ENCODE results near the gene DNAJB11.
"Not testable (repeated sequence)": the region's sequence is repeated elsewhere in the genome, so short reads cannot be mapped to it uniquely, and the experiment has no call there.

The DNAJB11 gene

GRCh38 chr3:186552408-186553031 is 18.0 kb upstream of the DNAJB11 start:
- no peak for DNase-seq

- no peak for DNase-seq
These were observed 5.9 kb upstream of the DNAJB11 start for GRCh38 chr3:186564586-186564985.

- no peak for DNase-seq
These were observed 3.8 kb upstream of the DNAJB11 start for GRCh38 chr3:186566772-186567071.

- DNase-seq, result peak; percentile 91
These were observed 3.2 kb upstream of the DNAJB11 start, which contains the start of gene TBCCD1 for GRCh38 chr3:186567072-186567921. TSS of gene TBCCD1 (minus strand) at chr3:186567339. CDS start at chr3:186564329, 3,010 bp downstream.

GRCh38 chr3:186569361-186569760 is 1.2 kb upstream of the DNAJB11 start:
- DNase-seq, result not testable (repeated sequence)

- no peak for DNase-seq
These were observed 783 bp upstream of the DNAJB11 start for GRCh38 chr3:186569779-186570095.

GRCh38 chr3:186570941-186571643 is 572 bp downstream of the DNAJB11 start:
- no peak for DNase-seq

- DNase-seq, result no peak
These were observed 1.1 kb downstream of the DNAJB11 start for GRCh38 chr3:186571644-186572013.

- DNase-seq, result no peak
These were observed 7.0 kb downstream of the DNAJB11 start for GRCh38 chr3:186577521-186577920.

- no peak for DNase-seq
These were observed 10.3 kb downstream of the DNAJB11 start for GRCh38 chr3:186580785-186581184.

- no peak for DNase-seq
These were observed 12.0 kb downstream of the DNAJB11 start for GRCh38 chr3:186582541-186582940.

GRCh38 chr3:186583831-186584230 is 13.3 kb downstream of the DNAJB11 start:
- no peak for DNase-seq

- not testable (repeated sequence) for DNase-seq
These were observed 15.7 kb downstream of the DNAJB11 start for GRCh38 chr3:186586245-186586644.

GRCh38 chr3:186587183-186587582 is 16.7 kb downstream of the DNAJB11 start:
- no peak for DNase-seq

- no peak for DNase-seq
These were observed 18.1 kb downstream of the DNAJB11 start for GRCh38 chr3:186588632-186589031.

GRCh38 chr3:186589121-186589520 is 18.6 kb downstream of the DNAJB11 start:
- DNase-seq, result no peak

- DNase-seq, result no peak
These were observed 19.5 kb downstream of the DNAJB11 start for GRCh38 chr3:186589856-186590579.

- no peak for DNase-seq
These were observed 20.2 kb downstream of the DNAJB11 start for GRCh38 chr3:186590580-186591295.

- DNase-seq, result no peak
These were observed 22.2 kb downstream of the DNAJB11 start for GRCh38 chr3:186592682-186593081.

GRCh38 chr3:186593862-186594261 is 23.3 kb downstream of the DNAJB11 start:
- no peak for DNase-seq

GRCh38 chr3:186594591-186595113 is 24.1 kb downstream of the DNAJB11 start:
- DNase-seq, result no peak

- no peak for DNase-seq
These were observed 26.2 kb downstream of the DNAJB11 start for GRCh38 chr3:186596568-186597287.
